ENCODE measurements around the gene EPAS1. TPM values are rescaled to one million over a fixed set of nuclear protein-coding genes. Genes with fewer than 3 reads are reported as not detected.

Gene EPAS1
- total RNA-seq, 1 experiment from 2014 or later: 8.5 TPM

DNA sequence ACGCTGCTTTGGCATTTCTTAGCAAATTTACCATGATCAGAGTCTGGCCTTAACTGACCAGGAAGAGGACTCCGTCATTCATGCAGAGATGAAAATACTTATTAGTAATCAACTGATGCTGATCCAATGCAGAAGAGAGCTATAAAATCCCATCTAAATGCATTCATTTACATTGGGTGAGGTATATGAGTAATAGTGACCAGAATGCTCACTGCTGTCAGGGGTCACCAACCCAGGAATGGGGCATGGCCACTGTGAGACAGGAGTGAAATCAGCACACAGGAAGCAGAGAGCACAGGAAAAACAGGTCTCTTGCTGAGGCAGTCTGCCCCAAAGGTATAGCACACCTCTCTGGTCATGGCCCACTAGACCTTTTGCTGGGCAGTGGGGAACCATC lies 114.0 kb downstream of the EPAS1 start:
- Mint-ChIP-seq H3K9me3 (peaks cover 10% of the 10 kb centered on the region), H3K27ac (no peak overlapping the region), H3K27me3 (ENCODE audit: low read depth) (no peaks in the 10 kb centered on the region), H3K4me3 (no peak overlapping the region), H3K36me3 (peaks cover 2% of the 10 kb centered on the region), H3K4me1 (peaks cover 5% of the 10 kb centered on the region; the same call in 1 of the 2 replicates)
- TF ChIP-seq RORB (CRISPR knock-in tag; IDR thresholded peaks at IDR 0.05) (no peak), ESRRA (CRISPR knock-in tag; IDR thresholded peaks at IDR 0.05; ENCODE audit: borderline replicate concordance) (no peak), ZNF138 (CRISPR knock-in tag; conservative IDR thresholded peaks at IDR 0.05) (no peak), NR3C1 (CRISPR knock-in tag; conservative IDR thresholded peaks at IDR 0.05; ENCODE audit: low read depth) (no peak), GABPB1 (CRISPR knock-in tag; IDR thresholded peaks at IDR 0.05) (no peak), ELF4 (CRISPR knock-in tag; IDR thresholded peaks at IDR 0.05; ENCODE audit: low read depth) (no peak)
- TF ChIP-seq, protein P1, sequence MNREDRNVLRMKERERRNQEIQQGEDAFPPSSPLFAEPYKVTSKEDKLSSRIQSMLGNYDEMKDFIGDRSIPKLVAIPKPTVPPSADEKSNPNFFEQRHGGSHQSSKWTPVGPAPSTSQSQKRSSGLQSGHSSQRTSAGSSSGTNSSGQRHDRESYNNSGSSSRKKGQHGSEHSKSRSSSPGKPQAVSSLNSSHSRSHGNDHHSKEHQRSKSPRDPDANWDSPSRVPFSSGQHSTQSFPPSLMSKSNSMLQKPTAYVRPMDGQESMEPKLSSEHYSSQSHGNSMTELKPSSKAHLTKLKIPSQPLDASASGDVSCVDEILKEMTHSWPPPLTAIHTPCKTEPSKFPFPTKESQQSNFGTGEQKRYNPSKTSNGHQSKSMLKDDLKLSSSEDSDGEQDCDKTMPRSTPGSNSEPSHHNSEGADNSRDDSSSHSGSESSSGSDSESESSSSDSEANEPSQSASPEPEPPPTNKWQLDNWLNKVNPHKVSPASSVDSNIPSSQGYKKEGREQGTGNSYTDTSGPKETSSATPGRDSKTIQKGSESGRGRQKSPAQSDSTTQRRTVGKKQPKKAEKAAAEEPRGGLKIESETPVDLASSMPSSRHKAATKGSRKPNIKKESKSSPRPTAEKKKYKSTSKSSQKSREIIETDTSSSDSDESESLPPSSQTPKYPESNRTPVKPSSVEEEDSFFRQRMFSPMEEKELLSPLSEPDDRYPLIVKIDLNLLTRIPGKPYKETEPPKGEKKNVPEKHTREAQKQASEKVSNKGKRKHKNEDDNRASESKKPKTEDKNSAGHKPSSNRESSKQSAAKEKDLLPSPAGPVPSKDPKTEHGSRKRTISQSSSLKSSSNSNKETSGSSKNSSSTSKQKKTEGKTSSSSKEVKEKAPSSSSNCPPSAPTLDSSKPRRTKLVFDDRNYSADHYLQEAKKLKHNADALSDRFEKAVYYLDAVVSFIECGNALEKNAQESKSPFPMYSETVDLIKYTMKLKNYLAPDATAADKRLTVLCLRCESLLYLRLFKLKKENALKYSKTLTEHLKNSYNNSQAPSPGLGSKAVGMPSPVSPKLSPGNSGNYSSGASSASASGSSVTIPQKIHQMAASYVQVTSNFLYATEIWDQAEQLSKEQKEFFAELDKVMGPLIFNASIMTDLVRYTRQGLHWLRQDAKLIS (CRISPR knock-in tag; IDR thresholded peaks at IDR 0.05; ENCODE audit: borderline replicate concordance): no peak
- TF ChIP-seq, protein P2, sequence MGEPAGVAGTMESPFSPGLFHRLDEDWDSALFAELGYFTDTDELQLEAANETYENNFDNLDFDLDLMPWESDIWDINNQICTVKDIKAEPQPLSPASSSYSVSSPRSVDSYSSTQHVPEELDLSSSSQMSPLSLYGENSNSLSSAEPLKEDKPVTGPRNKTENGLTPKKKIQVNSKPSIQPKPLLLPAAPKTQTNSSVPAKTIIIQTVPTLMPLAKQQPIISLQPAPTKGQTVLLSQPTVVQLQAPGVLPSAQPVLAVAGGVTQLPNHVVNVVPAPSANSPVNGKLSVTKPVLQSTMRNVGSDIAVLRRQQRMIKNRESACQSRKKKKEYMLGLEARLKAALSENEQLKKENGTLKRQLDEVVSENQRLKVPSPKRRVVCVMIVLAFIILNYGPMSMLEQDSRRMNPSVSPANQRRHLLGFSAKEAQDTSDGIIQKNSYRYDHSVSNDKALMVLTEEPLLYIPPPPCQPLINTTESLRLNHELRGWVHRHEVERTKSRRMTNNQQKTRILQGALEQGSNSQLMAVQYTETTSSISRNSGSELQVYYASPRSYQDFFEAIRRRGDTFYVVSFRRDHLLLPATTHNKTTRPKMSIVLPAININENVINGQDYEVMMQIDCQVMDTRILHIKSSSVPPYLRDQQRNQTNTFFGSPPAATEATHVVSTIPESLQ (CRISPR knock-in tag; IDR thresholded peaks at IDR 0.05): no peak
- TF ChIP-seq, protein P3, sequence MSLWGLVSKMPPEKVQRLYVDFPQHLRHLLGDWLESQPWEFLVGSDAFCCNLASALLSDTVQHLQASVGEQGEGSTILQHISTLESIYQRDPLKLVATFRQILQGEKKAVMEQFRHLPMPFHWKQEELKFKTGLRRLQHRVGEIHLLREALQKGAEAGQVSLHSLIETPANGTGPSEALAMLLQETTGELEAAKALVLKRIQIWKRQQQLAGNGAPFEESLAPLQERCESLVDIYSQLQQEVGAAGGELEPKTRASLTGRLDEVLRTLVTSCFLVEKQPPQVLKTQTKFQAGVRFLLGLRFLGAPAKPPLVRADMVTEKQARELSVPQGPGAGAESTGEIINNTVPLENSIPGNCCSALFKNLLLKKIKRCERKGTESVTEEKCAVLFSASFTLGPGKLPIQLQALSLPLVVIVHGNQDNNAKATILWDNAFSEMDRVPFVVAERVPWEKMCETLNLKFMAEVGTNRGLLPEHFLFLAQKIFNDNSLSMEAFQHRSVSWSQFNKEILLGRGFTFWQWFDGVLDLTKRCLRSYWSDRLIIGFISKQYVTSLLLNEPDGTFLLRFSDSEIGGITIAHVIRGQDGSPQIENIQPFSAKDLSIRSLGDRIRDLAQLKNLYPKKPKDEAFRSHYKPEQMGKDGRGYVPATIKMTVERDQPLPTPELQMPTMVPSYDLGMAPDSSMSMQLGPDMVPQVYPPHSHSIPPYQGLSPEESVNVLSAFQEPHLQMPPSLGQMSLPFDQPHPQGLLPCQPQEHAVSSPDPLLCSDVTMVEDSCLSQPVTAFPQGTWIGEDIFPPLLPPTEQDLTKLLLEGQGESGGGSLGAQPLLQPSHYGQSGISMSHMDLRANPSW (CRISPR knock-in tag; conservative IDR thresholded peaks at IDR 0.05; ENCODE audit: low read depth): no peak
- TF ChIP-seq, protein P4, sequence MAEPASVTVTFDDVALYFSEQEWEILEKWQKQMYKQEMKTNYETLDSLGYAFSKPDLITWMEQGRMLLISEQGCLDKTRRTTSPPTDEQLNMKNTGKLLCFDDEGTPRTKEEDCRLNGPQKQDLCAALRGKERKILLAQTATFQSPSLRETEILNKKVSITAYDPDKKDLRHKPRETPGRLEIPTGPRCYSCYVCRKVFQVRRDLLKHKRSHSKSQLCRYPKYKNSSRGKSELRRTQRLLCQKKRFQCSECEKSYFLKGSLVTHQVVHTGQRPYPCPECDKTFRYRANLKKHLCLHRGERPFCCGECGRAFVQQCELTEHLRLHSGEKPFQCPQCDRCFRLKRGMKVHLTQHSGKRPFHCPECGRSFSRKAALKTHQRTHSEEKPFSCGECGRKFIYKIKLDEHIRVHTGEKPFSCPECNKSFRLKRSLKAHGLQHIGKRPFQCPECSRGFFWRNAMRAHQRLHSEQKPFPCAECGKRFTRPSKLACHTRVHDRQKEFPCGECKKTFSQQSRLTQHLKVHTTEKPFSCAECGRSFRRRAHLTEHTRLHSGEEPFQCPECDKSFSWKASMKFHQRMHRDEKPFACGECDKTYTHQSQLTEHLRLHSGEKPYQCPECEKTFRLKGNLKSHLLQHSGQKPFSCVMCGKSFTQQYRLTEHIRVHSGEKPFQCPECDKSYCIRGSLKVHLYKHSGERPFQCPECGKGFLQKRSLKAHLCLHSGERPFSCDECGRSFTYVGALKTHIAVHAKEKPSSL (CRISPR knock-in tag; conservative IDR thresholded peaks at IDR 0.05): no peak
- DNase-seq (ENCODE audit: low spot score) (no peak), ATAC-seq (no peak)
- POLR2A ChIA-PET: no interaction called here
- CTCF ChIA-PET: no interaction called here

DNA sequence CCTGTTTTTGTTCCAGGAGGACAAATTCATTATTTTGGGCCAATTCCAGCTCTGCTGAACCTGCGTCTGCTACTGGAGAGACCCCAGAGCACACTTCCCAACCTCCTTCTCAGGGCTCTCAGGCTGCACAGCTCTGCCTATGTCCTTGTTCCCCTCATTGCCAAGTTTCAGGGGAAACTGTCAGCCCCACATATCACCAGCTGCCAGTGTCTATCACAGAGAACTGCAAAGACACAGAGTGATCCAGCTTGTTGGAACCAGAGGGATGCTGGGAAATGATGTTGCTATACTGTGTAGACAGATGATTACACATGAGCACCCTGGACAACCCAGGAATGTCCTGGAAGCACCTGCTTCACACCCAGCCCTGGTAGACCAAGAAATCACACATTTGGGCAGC lies 114.8 kb downstream of the EPAS1 start:
- Mint-ChIP-seq H3K9me3 (peaks cover 18% of the 10 kb centered on the region), H3K27ac (no peak overlapping the region), H3K4me3 (no peak overlapping the region), H3K4me1 (peaks cover 5% of the 10 kb centered on the region; the same call in 1 of the 2 replicates), H3K36me3 (peaks cover 10% of the 10 kb centered on the region), H3K27me3 (ENCODE audit: low read depth) (no peaks in the 10 kb centered on the region)
- ChIA-PET POLR2A (no interaction called here), CTCF (interaction anchor here (0.6 kb wide), 1 partner anchor 1447 kb away, joined by 4 read pairs; no protein-coding TSS in a partner anchor)
- DNase-seq (ENCODE audit: low spot score) (no peak), ATAC-seq (no peak)
- TF ChIP-seq TCF7 (CRISPR knock-in tag; IDR thresholded peaks at IDR 0.05; ENCODE audit: low read depth) (no peak), CBFB (CRISPR knock-in tag; IDR thresholded peaks at IDR 0.05; ENCODE audit: low read depth) (no peak), ATF1 (CRISPR knock-in tag; IDR thresholded peaks at IDR 0.05) (no peak), CREB1 (CRISPR knock-in tag; IDR thresholded peaks at IDR 0.05) (no peak), MYBL2 (CRISPR knock-in tag; IDR thresholded peaks at IDR 0.05) (no peak)
- TF ChIP-seq, protein P5, sequence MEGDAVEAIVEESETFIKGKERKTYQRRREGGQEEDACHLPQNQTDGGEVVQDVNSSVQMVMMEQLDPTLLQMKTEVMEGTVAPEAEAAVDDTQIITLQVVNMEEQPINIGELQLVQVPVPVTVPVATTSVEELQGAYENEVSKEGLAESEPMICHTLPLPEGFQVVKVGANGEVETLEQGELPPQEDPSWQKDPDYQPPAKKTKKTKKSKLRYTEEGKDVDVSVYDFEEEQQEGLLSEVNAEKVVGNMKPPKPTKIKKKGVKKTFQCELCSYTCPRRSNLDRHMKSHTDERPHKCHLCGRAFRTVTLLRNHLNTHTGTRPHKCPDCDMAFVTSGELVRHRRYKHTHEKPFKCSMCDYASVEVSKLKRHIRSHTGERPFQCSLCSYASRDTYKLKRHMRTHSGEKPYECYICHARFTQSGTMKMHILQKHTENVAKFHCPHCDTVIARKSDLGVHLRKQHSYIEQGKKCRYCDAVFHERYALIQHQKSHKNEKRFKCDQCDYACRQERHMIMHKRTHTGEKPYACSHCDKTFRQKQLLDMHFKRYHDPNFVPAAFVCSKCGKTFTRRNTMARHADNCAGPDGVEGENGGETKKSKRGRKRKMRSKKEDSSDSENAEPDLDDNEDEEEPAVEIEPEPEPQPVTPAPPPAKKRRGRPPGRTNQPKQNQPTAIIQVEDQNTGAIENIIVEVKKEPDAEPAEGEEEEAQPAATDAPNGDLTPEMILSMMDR (IDR thresholded peaks at IDR 0.05): no peak
- TF ChIP-seq, protein P1 (CRISPR knock-in tag; IDR thresholded peaks at IDR 0.05; ENCODE audit: borderline replicate concordance): no peak

Data from WTC11 (cell line).